A549 (cell line): ENCODE data around the gene ST6GALNAC1. TPM values are rescaled to one million over a fixed set of nuclear protein-coding genes. Genes with fewer than 3 reads are reported as not detected.

Source experiments
- ATAC-seq, 2 experiments: fragments of 200-7000 bp in 1 of 2; fragments of >200 bp in 1 of 2; cut with Nextera tagmentation in 1 of 2; cut with Tn5 transposase in 1 of 2; 3 replicates each; pipeline versions ENCODE4 v1.8.0 to v1.9.1; 2018 to 2020; ENCODE audit warnings: mild to moderate bottlenecking in 1 of 2, moderate library complexity in 1 of 2
- CTCF ChIA-PET: fragments of 300-600 bp; sonication (Branson Sonifier 250); formaldehyde crosslinking; extraction: SDS; loops from one replicate; lab custom pipeline; 2021; ENCODE audit warnings: antibody characterized with exemption, inconsistent platforms; lab: Yijun Ruan, JAX
- POLR2A ChIA-PET: fragments of 350-600 bp; formaldehyde crosslinking; extraction: SDS; loops from one replicate; lab custom pipeline; 2021; ENCODE audit warnings: antibody characterized with exemption, inconsistent platforms; lab: Yijun Ruan, JAX
- DNase-seq, 2 experiments: peaks; one replicate each; pipeline versions ENCODE4 v3.0.0 to v3.0.0-alpha.2; 2011 to 2016; ENCODE audit warnings: low read depth in 1 of 2, low spot score in 1 of 2
- FAIRE-seq: peaks from 2 replicates; lab custom pipeline; 2011; peaks lifted over from hg19 to GRCh38; lab: Jason Lieb, UNC
- H3K27ac ChIP-seq, 2 experiments: fragments of >200 bp; sonication (Bioruptor Twin); formaldehyde crosslinking; 3 replicates each; pipeline ENCODE4 v1.5.1; 2016 to 2017
- H3K4me1 ChIP-seq: fragments of >200 bp; sonication (Bioruptor Twin); formaldehyde crosslinking; 3 replicates; pipeline ENCODE4 v1.6.1; 2016
- H3K4me2 ChIP-seq: fragments of >200 bp; sonication (Bioruptor Twin); formaldehyde crosslinking; 3 replicates; pipeline ENCODE4 v1.6.1; 2016
- H3K4me3 ChIP-seq: fragments of >200 bp; sonication (Bioruptor Twin); formaldehyde crosslinking; 3 replicates; pipeline ENCODE4 v1.5.1; 2016
- H3K9me3 ChIP-seq: fragments of >200 bp; sonication (Bioruptor Twin); formaldehyde crosslinking; 3 replicates; pipeline ENCODE4 v1.6.1; 2016
- BHLHE40 ChIP-seq: IDR thresholded peaks from 2 replicates; pipeline ENCODE4 v1.6.1; 2012; ENCODE audit warnings: low read depth, low read length, inconsistent platforms
- CBX2 ChIP-seq: fragments of 200-600 bp; sonication (generic); IDR thresholded peaks from 2 replicates; pipeline ENCODE4 v1.6.1; 2016; ENCODE audit warnings: low read depth, mild to moderate bottlenecking, borderline replicate concordance
- CBX8 ChIP-seq: fragments of 200-600 bp; sonication (generic); IDR thresholded peaks from 2 replicates; pipeline ENCODE4 v1.6.1; 2016
- CHD2 ChIP-seq: fragments of 150-350 bp; IDR thresholded peaks from 2 replicates; pipeline ENCODE4 v1.6.1; 2014; ENCODE audit warnings: low read length; ENCODE audit not compliant: partially characterized antibody
- EHF ChIP-seq: fragments of 250-450 bp; sonication (Bioruptor Pico); IDR thresholded peaks from 2 replicates; pipeline ENCODE4 v1.5.0; 2020; ENCODE audit warnings: mild to moderate bottlenecking
- EHMT2 ChIP-seq: fragments of 200-600 bp; sonication (generic); IDR thresholded peaks from 2 replicates; pipeline ENCODE4 v1.6.1; 2016; ENCODE audit warnings: antibody characterized with exemption, low read depth, mild to moderate bottlenecking, moderate library complexity
- EP300 ChIP-seq, 2 experiments: fragments of >200 bp; sonication (Bioruptor Twin); formaldehyde crosslinking; IDR thresholded peaks; 2 replicates in 1 of 2; 3 replicates in 1 of 2; pipeline ENCODE4 v1.6.1; 2016 to 2017
- ESRRA ChIP-seq: fragments of 150-350 bp; IDR thresholded peaks from 2 replicates; pipeline ENCODE4 v1.6.1; 2014; ENCODE audit warnings: mild to moderate bottlenecking, low read length, borderline replicate concordance
- FOSB ChIP-seq: fragments of 250-450 bp; sonication (Bioruptor Pico); IDR thresholded peaks from 2 replicates; pipeline ENCODE4 v1.5.0; 2020; ENCODE audit warnings: mild to moderate bottlenecking, moderate library complexity
- FOSL2 ChIP-seq, 2 experiments: fragments of 450-650 bp in 1 of 2; fragments of >200 bp in 1 of 2; sonication (Bioruptor Twin) in 1 of 2; formaldehyde crosslinking; IDR thresholded peaks; 2 replicates each; pipeline versions ENCODE4 v1.5.0 to v1.6.1; 2016 to 2020; ENCODE audit warnings: mild to moderate bottlenecking in 1 of 2, moderate library complexity in 1 of 2
- FOXS1 ChIP-seq: fragments of 250-450 bp; sonication (Bioruptor Pico); IDR thresholded peaks from 2 replicates; pipeline ENCODE4 v1.5.0; 2020; ENCODE audit warnings: mild to moderate bottlenecking, moderate library complexity
- HDAC2 ChIP-seq: fragments of 200-600 bp; sonication (generic); IDR thresholded peaks from 2 replicates; pipeline ENCODE4 v1.6.1; 2016
- HEYL ChIP-seq: fragments of 250-450 bp; sonication (Bioruptor Pico); IDR thresholded peaks from 2 replicates; pipeline ENCODE4 v1.8.0; 2021; ENCODE audit warnings: mild to moderate bottlenecking, moderate library complexity
- HOXB13 ChIP-seq: fragments of 250-450 bp; sonication (Bioruptor Pico); IDR thresholded peaks from 2 replicates; pipeline ENCODE4 v1.5.0; 2020; ENCODE audit warnings: low read depth, mild to moderate bottlenecking, moderate library complexity
- HOXB5 ChIP-seq: fragments of 250-450 bp; sonication (Bioruptor Pico); IDR thresholded peaks from 2 replicates; pipeline ENCODE4 v1.5.0; 2020; ENCODE audit warnings: mild to moderate bottlenecking, moderate library complexity
- JUN ChIP-seq, 2 experiments: fragments of >200 bp; sonication (Bioruptor Twin); formaldehyde crosslinking; IDR thresholded peaks; 2 replicates in 1 of 2; 3 replicates in 1 of 2; pipeline ENCODE4 v1.6.1; 2016 to 2017
- JUNB ChIP-seq: fragments of >200 bp; sonication (Bioruptor Twin); formaldehyde crosslinking; IDR thresholded peaks from 2 replicates; pipeline ENCODE4 v1.6.1; 2016
- KDM1A ChIP-seq: fragments of 200-600 bp; sonication (generic); IDR thresholded peaks from 2 replicates; pipeline ENCODE4 v1.6.1; 2016; ENCODE audit warnings: low read depth, mild to moderate bottlenecking
- MAFK ChIP-seq: fragments of 450-650 bp; IDR thresholded peaks from 2 replicates; pipeline ENCODE4 v1.6.1; 2014; ENCODE audit not compliant: partially characterized antibody
- MAZ ChIP-seq: fragments of 150-350 bp; IDR thresholded peaks from 2 replicates; pipeline ENCODE4 v1.6.1; 2014; ENCODE audit warnings: antibody characterized with exemption, low read depth, low read length, borderline replicate concordance
- NFE2L2 ChIP-seq: fragments of 150-350 bp; conservative IDR thresholded peaks from 2 replicates; pipeline ENCODE4 v1.6.1; 2014; ENCODE audit warnings: low read length
- NPAS2 ChIP-seq: fragments of 250-450 bp; sonication (Bioruptor Pico); IDR thresholded peaks from 2 replicates; pipeline ENCODE4 v1.8.0; 2022; ENCODE audit warnings: mild to moderate bottlenecking, moderate library complexity, borderline replicate concordance
- NR3C1 ChIP-seq: fragments of >200 bp; sonication (Bioruptor Twin); formaldehyde crosslinking; IDR thresholded peaks from 3 replicates; pipeline ENCODE4 v1.6.1; 2017
- POLR2A ChIP-seq: IDR thresholded peaks from 2 replicates; pipeline ENCODE4 v1.6.1; 2012; ENCODE audit warnings: mild to moderate bottlenecking, low read length
- POLR2AphosphoS2 ChIP-seq: conservative IDR thresholded peaks from 2 replicates; pipeline ENCODE4 v1.6.1; 2012; ENCODE audit warnings: low read length, improper control_type of control experiment, inconsistent platforms
- RARB ChIP-seq: fragments of 250-450 bp; sonication (Bioruptor Pico); IDR thresholded peaks from 2 replicates; pipeline ENCODE4 v1.8.0; 2021; ENCODE audit warnings: mild to moderate bottlenecking, moderate library complexity
- RFX5 ChIP-seq: fragments of 450-650 bp; IDR thresholded peaks from 2 replicates; pipeline ENCODE4 v1.7.1; 2014; ENCODE audit warnings: antibody characterized with exemption, mild to moderate bottlenecking, moderate library complexity
- RNF2 ChIP-seq: fragments of 200-600 bp; sonication (generic); IDR thresholded peaks from 2 replicates; pipeline ENCODE4 v1.6.1; 2016; ENCODE audit warnings: low read depth, mild to moderate bottlenecking, antibody characterized with exemption, moderate library complexity, borderline replicate concordance
- TFCP2L1 ChIP-seq: fragments of 250-450 bp; sonication (Bioruptor Pico); IDR thresholded peaks from 2 replicates; pipeline ENCODE4 v1.5.0; 2021; ENCODE audit warnings: mild to moderate bottlenecking
- TP53 ChIP-seq: fragments of 250-450 bp; sonication (Bioruptor Pico); IDR thresholded peaks from 2 replicates; pipeline ENCODE4 v1.5.0; 2021; ENCODE audit warnings: mild to moderate bottlenecking, moderate library complexity
- ZFP36 ChIP-seq: fragments of 450-650 bp; IDR thresholded peaks from 2 replicates; pipeline ENCODE4 v1.6.1; 2014; ENCODE audit warnings: borderline replicate concordance; ENCODE audit not compliant: partially characterized antibody
- ZNF302 ChIP-seq: fragments of 250-450 bp; sonication (Bioruptor Pico); IDR thresholded peaks from 2 replicates; pipeline ENCODE4 v1.9.0; 2021; ENCODE audit warnings: inconsistent platforms, mild to moderate bottlenecking, moderate library complexity
- ZSCAN20 ChIP-seq: fragments of 250-450 bp; sonication (Bioruptor Pico); IDR thresholded peaks from 2 replicates; pipeline ENCODE4 v1.8.0; 2022; ENCODE audit warnings: mild to moderate bottlenecking, moderate library complexity
- WGBS: methylation state at CpG from one replicate; pipeline ENCODE4 v1.1.6; 2017; ENCODE audit errors: missing lambda C conversion rate; 5-methylcytosine and 5-hydroxymethylcytosine counted together
- polyA plus RNA-seq, 4 experiments: library from polyadenylated mRNA; depleted of rRNA in 3 of 4; stranded (reverse); fragments of >200 nt; fragmentation: RNase III in 1 of 4; extraction: RNeasy Plus Mini Kit Qiagen cat#74134 plus additional on column Dnase treatment in 1 of 4; gene quantifications; 2 replicates in 3 of 4; 3 replicates in 1 of 4; pipeline ENCODE4 v1.2.3, GENCODE V29; 2011 to 2017
- TF ChIP-seq, protein P1 (sequence below): fragments of >200 bp; sonication (Bioruptor Twin); formaldehyde crosslinking; IDR thresholded peaks from 2 replicates; pipeline ENCODE4 v1.6.1; 2016
- TF ChIP-seq, protein P2 (sequence below): IDR thresholded peaks from 2 replicates; pipeline ENCODE4 v1.6.1; 2012
- TF ChIP-seq, protein P3 (sequence below): fragments of 450-650 bp; IDR thresholded peaks from 2 replicates; pipeline ENCODE4 v1.6.1; 2014; ENCODE audit warnings: antibody characterized with exemption
- TF ChIP-seq, protein P4 (sequence below): fragments of >200 bp; sonication (Bioruptor Twin); formaldehyde crosslinking; IDR thresholded peaks from 3 replicates; pipeline ENCODE4 v1.6.1; 2016
- TF ChIP-seq, protein P5 (sequence below): IDR thresholded peaks from 2 replicates; pipeline ENCODE4 v1.6.1; 2012; ENCODE audit warnings: low read depth, borderline replicate concordance

Gene ST6GALNAC1
- polyA plus RNA-seq, 2 of the 4 experiments (the other 2 are of a cell fraction): 0.27 to 0.72 TPM

DNA sequence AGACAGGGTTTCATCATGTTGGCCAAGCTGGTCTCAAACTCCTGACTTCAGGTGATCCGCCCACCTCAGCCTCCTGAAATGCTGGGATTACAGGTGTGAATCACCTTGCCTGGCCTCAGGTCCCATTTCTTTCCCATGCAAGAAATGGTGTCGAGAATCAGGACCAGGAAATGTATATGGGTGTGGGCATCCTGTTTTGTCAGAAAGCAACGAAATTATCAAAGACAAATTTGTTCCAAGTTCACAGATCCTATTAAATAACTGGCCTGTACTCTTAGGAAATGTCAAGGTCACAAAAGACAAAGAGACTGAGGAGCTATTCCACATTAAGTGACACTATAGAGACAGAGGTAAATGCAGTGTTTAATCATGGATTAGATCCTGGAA is 17.1 kb upstream of the ST6GALNAC1 start (continued):
- TF ChIP-seq, protein P1, sequence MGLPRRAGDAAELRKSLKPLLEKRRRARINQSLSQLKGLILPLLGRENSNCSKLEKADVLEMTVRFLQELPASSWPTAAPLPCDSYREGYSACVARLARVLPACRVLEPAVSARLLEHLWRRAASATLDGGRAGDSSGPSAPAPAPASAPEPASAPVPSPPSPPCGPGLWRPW: no peak

DNA sequence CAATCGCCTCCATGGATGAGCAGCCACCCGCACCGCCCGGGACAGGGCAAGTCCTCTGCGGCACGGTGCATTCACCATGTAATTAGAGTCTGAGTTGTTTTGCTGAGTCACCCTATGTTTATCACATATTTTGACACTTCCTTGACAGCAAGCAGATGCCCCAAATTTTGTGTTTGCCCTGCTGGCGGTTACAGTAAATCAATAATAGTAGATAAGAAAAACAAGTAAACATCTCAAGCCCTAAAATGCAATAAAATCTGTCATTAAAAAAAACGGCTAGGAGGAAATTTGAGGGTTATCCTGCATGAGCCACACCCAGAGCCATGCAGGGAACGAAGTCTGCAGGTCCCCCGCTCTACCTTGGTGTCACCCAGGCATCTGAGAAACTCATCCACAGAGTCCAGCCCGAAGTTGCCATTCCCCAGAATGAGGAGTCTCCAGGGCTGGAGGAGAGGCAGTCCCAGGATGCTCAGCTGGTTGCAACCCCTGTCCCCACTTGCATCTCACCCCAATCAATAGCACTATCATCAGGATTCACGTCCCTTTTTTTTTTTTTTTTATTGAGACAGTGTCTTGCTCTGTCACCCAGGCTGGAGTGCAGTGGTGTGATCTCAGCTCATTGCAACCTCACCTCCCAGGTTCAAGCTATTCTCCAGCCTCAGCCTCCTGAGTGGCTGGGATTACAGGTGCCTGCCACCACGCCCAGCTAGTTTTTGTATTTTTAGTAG is 16.5 kb upstream of the ST6GALNAC1 start:
- POLR2A ChIA-PET: no interaction called here
- peak overlapping the region; percentile 45 for H3K4me2 ChIP-seq
- TF ChIP-seq CHD2: no peak
- TF ChIP-seq FOSB (CRISPR knock-in tag): no peak
- no peak for TF ChIP-seq TP53 (CRISPR knock-in tag)
- TF ChIP-seq JUNB: no peak
- no peak for TF ChIP-seq HOXB5 (CRISPR knock-in tag)
- no peak for TF ChIP-seq ESRRA
- TF ChIP-seq FOSL2 (IDR thresholded peaks at IDR 0.05): no peak
- TF ChIP-seq FOSL2 (CRISPR knock-in tag; IDR thresholded peaks at IDR 0.05): peak; percentile 54
- no peak for TF ChIP-seq RFX5
- no peak for TF ChIP-seq ZNF302 (CRISPR knock-in tag)
- TF ChIP-seq JUN (IDR thresholded peaks at IDR 0.05): no peak
- TF ChIP-seq RNF2: no peak
- peak; percentile 97 for TF ChIP-seq NFE2L2
- TF ChIP-seq, protein P2, sequence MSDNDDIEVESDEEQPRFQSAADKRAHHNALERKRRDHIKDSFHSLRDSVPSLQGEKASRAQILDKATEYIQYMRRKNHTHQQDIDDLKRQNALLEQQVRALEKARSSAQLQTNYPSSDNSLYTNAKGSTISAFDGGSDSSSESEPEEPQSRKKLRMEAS: no peak
- no peak for TF ChIP-seq HOXB13 (CRISPR knock-in tag)
- TF ChIP-seq POLR2A: no peak
- no peak for TF ChIP-seq MAZ
- no peak for TF ChIP-seq CBX8
- 0 out of 2 replicates have a peak, but pooled peaks have one; percentile 4 for TF ChIP-seq EHF (CRISPR knock-in tag)
- TF ChIP-seq EP300 (IDR thresholded peaks at IDR 0.05): no peak
- TF ChIP-seq, protein P3, sequence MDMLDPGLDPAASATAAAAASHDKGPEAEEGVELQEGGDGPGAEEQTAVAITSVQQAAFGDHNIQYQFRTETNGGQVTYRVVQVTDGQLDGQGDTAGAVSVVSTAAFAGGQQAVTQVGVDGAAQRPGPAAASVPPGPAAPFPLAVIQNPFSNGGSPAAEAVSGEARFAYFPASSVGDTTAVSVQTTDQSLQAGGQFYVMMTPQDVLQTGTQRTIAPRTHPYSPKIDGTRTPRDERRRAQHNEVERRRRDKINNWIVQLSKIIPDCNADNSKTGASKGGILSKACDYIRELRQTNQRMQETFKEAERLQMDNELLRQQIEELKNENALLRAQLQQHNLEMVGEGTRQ: no peak
- TF ChIP-seq CBX2: no peak
- no peak for TF ChIP-seq ZSCAN20 (CRISPR knock-in tag)
- no peak for TF ChIP-seq KDM1A
- no peak for TF ChIP-seq EHMT2
- peak; percentile 26; the same call in 1 of the 2 replicates for TF ChIP-seq FOXS1 (CRISPR knock-in tag)
- no peak for TF ChIP-seq ZFP36
- no peak for TF ChIP-seq RARB (CRISPR knock-in tag)
- no peak for TF ChIP-seq NPAS2 (CRISPR knock-in tag)
- no peak for TF ChIP-seq POLR2AphosphoS2
- TF ChIP-seq, protein P4, sequence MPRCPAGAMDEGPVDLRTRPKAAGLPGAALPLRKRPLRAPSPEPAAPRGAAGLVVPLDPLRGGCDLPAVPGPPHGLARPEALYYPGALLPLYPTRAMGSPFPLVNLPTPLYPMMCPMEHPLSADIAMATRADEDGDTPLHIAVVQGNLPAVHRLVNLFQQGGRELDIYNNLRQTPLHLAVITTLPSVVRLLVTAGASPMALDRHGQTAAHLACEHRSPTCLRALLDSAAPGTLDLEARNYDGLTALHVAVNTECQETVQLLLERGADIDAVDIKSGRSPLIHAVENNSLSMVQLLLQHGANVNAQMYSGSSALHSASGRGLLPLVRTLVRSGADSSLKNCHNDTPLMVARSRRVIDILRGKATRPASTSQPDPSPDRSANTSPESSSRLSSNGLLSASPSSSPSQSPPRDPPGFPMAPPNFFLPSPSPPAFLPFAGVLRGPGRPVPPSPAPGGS: no peak
- TF ChIP-seq MAFK: peak; percentile 98
- TF ChIP-seq, protein P5, sequence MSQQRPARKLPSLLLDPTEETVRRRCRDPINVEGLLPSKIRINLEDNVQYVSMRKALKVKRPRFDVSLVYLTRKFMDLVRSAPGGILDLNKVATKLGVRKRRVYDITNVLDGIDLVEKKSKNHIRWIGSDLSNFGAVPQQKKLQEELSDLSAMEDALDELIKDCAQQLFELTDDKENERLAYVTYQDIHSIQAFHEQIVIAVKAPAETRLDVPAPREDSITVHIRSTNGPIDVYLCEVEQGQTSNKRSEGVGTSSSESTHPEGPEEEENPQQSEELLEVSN: no peak
- no peak for TF ChIP-seq TFCP2L1 (CRISPR knock-in tag)
- no peak for TF ChIP-seq HEYL (CRISPR knock-in tag)
- TF ChIP-seq BHLHE40: no peak
- no peak for TF ChIP-seq HDAC2
- TF ChIP-seq NR3C1: no peak

More for the DNA sequence above, 16.5 kb upstream of the ST6GALNAC1 start:
- H3K27ac ChIP-seq: peak overlapping the region; percentile 34 to 74
- H3K4me1 ChIP-seq: peaks cover 18% of the 10 kb centered on the region
- CTCF ChIA-PET: interaction anchor here (0.9 to 14.0 kb wide), 4 partner anchors 23 to 114 kb away, joined by 3 to 123 read pairs (median 3); no protein-coding TSS in a partner anchor
- peak; percentile 17 to 80; a peak in 4 of 6 replicates for ATAC-seq
- 59% methylated on average over 13 of the region's 13 CpGs for WGBS
- no peak for FAIRE-seq
- DNase-seq: peak in 1 of 2 experiments; percentile 59
- H3K9me3 ChIP-seq: no peaks in the 10 kb centered on the region
- no peak overlapping the region for H3K4me3 ChIP-seq
